ENCODE results near the gene CSF3. TPM values are rescaled to one million over a fixed set of nuclear protein-coding genes. Genes with fewer than 3 reads are reported as not detected.

CSF3 gene
- total RNA-seq, 1 donor from 2014 or later: not detected

GRCh38 chr17:40062329-40063186 lies 47.3 kb downstream of the CSF3 start, which contains the start of gene THRA:
THRA (plus strand) TSS chr17:40062965; CDS start chr17:40074489, 11,524 bp downstream.
- H3K9me3 Mint-ChIP-seq (ENCODE audit: unreplicated experiment): no peaks in the 10 kb centered on the region
- H3K36me3 Mint-ChIP-seq (ENCODE audit: unreplicated experiment): no peaks in the 10 kb centered on the region
- peak within 1 kb of the TSS; percentile 57 for H3K27ac Mint-ChIP-seq (ENCODE audit: unreplicated experiment)
- peaks cover 52% of the 10 kb centered on the region for H3K4me1 Mint-ChIP-seq (ENCODE audit: unreplicated experiment)
- peak within 1 kb of the TSS; percentile 87 for H3K4me3 Mint-ChIP-seq (ENCODE audit: unreplicated experiment)
- no peaks in the 10 kb centered on the region for H3K27me3 Mint-ChIP-seq (ENCODE audit: unreplicated experiment)
- no peak for DNase-seq (ENCODE audit: extremely low spot score, unreplicated experiment)
- TF ChIP-seq CTCF (IDR thresholded peaks at IDR 0.05): peak; percentile 28

- Mint-ChIP-seq H3K27me3 (ENCODE audit: unreplicated experiment) (no peaks in the 10 kb centered on the region), H3K36me3 (ENCODE audit: unreplicated experiment) (no peaks in the 10 kb centered on the region), H3K27ac (ENCODE audit: unreplicated experiment) (peak overlapping the region; percentile 57), H3K4me3 (ENCODE audit: unreplicated experiment) (peak overlapping the region; percentile 87), H3K9me3 (ENCODE audit: unreplicated experiment) (no peaks in the 10 kb centered on the region), H3K4me1 (ENCODE audit: unreplicated experiment) (peaks cover 54% of the 10 kb centered on the region)
- DNase-seq (ENCODE audit: extremely low spot score, unreplicated experiment): no peak
- TF ChIP-seq CTCF (IDR thresholded peaks at IDR 0.05): no peak
These were observed 48.0 kb downstream of the CSF3 start for GRCh38 chr17:40063187-40063771.

- Mint-ChIP-seq H3K4me3 (ENCODE audit: unreplicated experiment) (peak overlapping the region; percentile 87), H3K27ac (ENCODE audit: unreplicated experiment) (peak overlapping the region; percentile 57), H3K36me3 (ENCODE audit: unreplicated experiment) (no peaks in the 10 kb centered on the region), H3K9me3 (ENCODE audit: unreplicated experiment) (no peaks in the 10 kb centered on the region), H3K27me3 (ENCODE audit: unreplicated experiment) (no peaks in the 10 kb centered on the region), H3K4me1 (ENCODE audit: unreplicated experiment) (peaks cover 59% of the 10 kb centered on the region)
- no peak for DNase-seq (ENCODE audit: extremely low spot score, unreplicated experiment)
- TF ChIP-seq CTCF (IDR thresholded peaks at IDR 0.05): no peak
These were observed 48.8 kb downstream of the CSF3 start for GRCh38 chr17:40063901-40064531.

GRCh38 chr17:40064971-40065768 lies 49.9 kb downstream of the CSF3 start:
- no peaks in the 10 kb centered on the region for H3K9me3 Mint-ChIP-seq (ENCODE audit: unreplicated experiment)
- no peaks in the 10 kb centered on the region for H3K36me3 Mint-ChIP-seq (ENCODE audit: unreplicated experiment)
- no peaks in the 10 kb centered on the region for H3K27me3 Mint-ChIP-seq (ENCODE audit: unreplicated experiment)
- H3K27ac Mint-ChIP-seq (ENCODE audit: unreplicated experiment): peak overlapping the region; percentile 80
- H3K4me1 Mint-ChIP-seq (ENCODE audit: unreplicated experiment): peaks cover 71% of the 10 kb centered on the region
- no peak for DNase-seq (ENCODE audit: extremely low spot score, unreplicated experiment)
- TF ChIP-seq CTCF (IDR thresholded peaks at IDR 0.05): no peak
- H3K4me3 Mint-ChIP-seq (ENCODE audit: unreplicated experiment): peak overlapping the region; percentile 87
